HEK293T (cell line): ENCODE measurements around the gene PDGFRB.

Experiments
- CTCF ChIA-PET: fragments of 350-600 bp; formaldehyde crosslinking; extraction: SDS; loops from one replicate; lab custom pipeline; 2021; ENCODE audit warnings: antibody characterized with exemption, inconsistent platforms; lab: Yijun Ruan, JAX
- POLR2A ChIA-PET: fragments of 350-600 bp; formaldehyde crosslinking; extraction: SDS; loops from one replicate; lab custom pipeline; 2020; ENCODE audit warnings: antibody characterized with exemption, inconsistent platforms; lab: Yijun Ruan, JAX
- DNase-seq: peaks from one replicate; pipeline ENCODE4 v3.0.0; 2012; ENCODE audit warnings: mixed read lengths; ENCODE audit errors: extremely low spot score
- ARNT ChIP-seq: fragments of 450-650 bp; IDR thresholded peaks from 2 replicates; pipeline ENCODE4 v1.6.1; 2017; ENCODE audit warnings: mild to moderate bottlenecking
- BHLHE40 ChIP-seq: fragments of 450-650 bp; IDR thresholded peaks from 2 replicates; pipeline ENCODE4 v1.6.1; 2016; ENCODE audit warnings: mild to moderate bottlenecking, moderate library complexity, borderline replicate concordance
- CTBP1 ChIP-seq: fragments of 450-650 bp; IDR thresholded peaks from 2 replicates; pipeline ENCODE4 v1.6.1; 2016; ENCODE audit warnings: borderline replicate concordance
- ELF4 ChIP-seq: fragments of 450-650 bp; IDR thresholded peaks from 2 replicates; pipeline ENCODE4 v1.6.1; 2017; ENCODE audit warnings: antibody characterized with exemption
- FOXA1 ChIP-seq: fragments of 450-650 bp; IDR thresholded peaks from 2 replicates; pipeline ENCODE4 v1.6.1; 2016; ENCODE audit warnings: mild to moderate bottlenecking
- FOXK2 ChIP-seq: fragments of 450-650 bp; IDR thresholded peaks from 2 replicates; pipeline ENCODE4 v1.6.1; 2016; ENCODE audit warnings: mild to moderate bottlenecking
- FOXM1 ChIP-seq: fragments of 450-650 bp; IDR thresholded peaks from 2 replicates; pipeline ENCODE4 v1.6.1; 2017; ENCODE audit warnings: mild to moderate bottlenecking, borderline replicate concordance
- HDGF ChIP-seq: fragments of 450-650 bp; IDR thresholded peaks from 2 replicates; pipeline ENCODE4 v1.6.1; 2017; ENCODE audit warnings: antibody characterized with exemption, borderline replicate concordance
- L3MBTL2 ChIP-seq: fragments of 450-650 bp; conservative IDR thresholded peaks from 2 replicates; pipeline ENCODE4 v1.6.1; 2016; ENCODE audit warnings: mild to moderate bottlenecking
- LEF1 ChIP-seq: fragments of 450-650 bp; IDR thresholded peaks from 2 replicates; pipeline ENCODE4 v1.6.1; 2017; ENCODE audit warnings: mild to moderate bottlenecking, borderline replicate concordance
- NFRKB ChIP-seq: fragments of 450-650 bp; IDR thresholded peaks from 2 replicates; pipeline ENCODE4 v1.6.1; 2016; ENCODE audit warnings: mild to moderate bottlenecking, moderate library complexity
- PKNOX1 ChIP-seq: fragments of 450-650 bp; IDR thresholded peaks from 2 replicates; pipeline ENCODE4 v1.6.1; 2016
- SP1 ChIP-seq: fragments of 450-650 bp; IDR thresholded peaks from 2 replicates; pipeline ENCODE4 v1.6.1; 2017
- SUZ12 ChIP-seq: fragments of 450-650 bp; IDR thresholded peaks from 2 replicates; pipeline ENCODE4 v1.6.1; 2016; ENCODE audit warnings: mild to moderate bottlenecking
- TARDBP ChIP-seq: fragments of 450-650 bp; IDR thresholded peaks from 2 replicates; pipeline ENCODE4 v1.6.1; 2016
- ZNF384 ChIP-seq: fragments of 450-650 bp; IDR thresholded peaks from 2 replicates; pipeline ENCODE4 v1.6.1; 2016

PDGFRB gene

GRCh38 chr5:150138551-150139265, 16.9 kb downstream of the PDGFRB start:
- TF ChIP-seq FOXM1 = no peak
- TF ChIP-seq FOXA1 = no peak
- no peak for TF ChIP-seq LEF1
- TF ChIP-seq CTBP1 = no peak
- no peak for TF ChIP-seq NFRKB
- no peak for TF ChIP-seq BHLHE40
- no peak for TF ChIP-seq FOXK2
- TF ChIP-seq PKNOX1 = no peak
- no peak for TF ChIP-seq ARNT
- no peak for TF ChIP-seq SP1
- no peak for TF ChIP-seq L3MBTL2
- no peak for TF ChIP-seq TARDBP
- no peak for TF ChIP-seq ELF4
- TF ChIP-seq ZNF384 = no peak
- no peak for TF ChIP-seq HDGF
- TF ChIP-seq SUZ12 = no peak
- ChIA-PET POLR2A (no interaction called here), CTCF (no interaction called here)
- no peak for DNase-seq

GRCh38 chr5:150137997-150138396, 17.6 kb downstream of the PDGFRB start:
- POLR2A ChIA-PET = no interaction called here
- CTCF ChIA-PET = no interaction called here
- no peak for DNase-seq
- TF ChIP-seq TARDBP (no peak), SP1 (no peak), BHLHE40 (no peak)

GRCh38 chr5:150137168-150137957, 18.3 kb downstream of the PDGFRB start:
- POLR2A ChIA-PET = interaction anchor here (0.9 kb wide), 1 partner anchor 25 kb away, joined by 3 read pairs; no protein-coding TSS in a partner anchor
- TF ChIP-seq TARDBP (no peak), ELF4 (no peak), BHLHE40 (no peak), FOXK2 (no peak), L3MBTL2 (no peak), PKNOX1 (no peak), NFRKB (no peak)
- CTCF ChIA-PET = interaction anchor here (1.1 kb wide), 1 partner anchor 20 kb away, joined by 3 read pairs; no protein-coding TSS in a partner anchor
- DNase-seq = no peak

- TF ChIP-seq FOXM1 (no peak), BHLHE40 (no peak), HDGF (no peak), CTBP1 (no peak), NFRKB (no peak), TARDBP (no peak), ELF4 (no peak), ARNT (no peak), FOXA1 (no peak), ZNF384 (no peak), SUZ12 (no peak), LEF1 (no peak), SP1 (no peak), PKNOX1 (no peak), L3MBTL2 (no peak), FOXK2 (no peak)
- CTCF ChIA-PET = interaction anchor here (1.1 to 2.1 kb wide), 2 partner anchors 21 to 78 kb away, joined by 3 to 5 read pairs; no protein-coding TSS in a partner anchor
- no peak for DNase-seq
- POLR2A ChIA-PET = interaction anchor here (0.9 kb wide), 1 partner anchor 26 kb away, joined by 3 read pairs; no protein-coding TSS in a partner anchor
These were observed 19.1 kb downstream of the PDGFRB start for GRCh38 chr5:150136305-150137167.

- no peak for DNase-seq
- no peak for TF ChIP-seq HDGF
- TF ChIP-seq ELF4 = no peak
- TF ChIP-seq ZNF384 = no peak
- TF ChIP-seq FOXM1 = no peak
- TF ChIP-seq L3MBTL2 = no peak
- TF ChIP-seq SUZ12 = no peak
- TF ChIP-seq LEF1 = no peak
- no peak for TF ChIP-seq FOXK2
- TF ChIP-seq BHLHE40 = no peak
- TF ChIP-seq NFRKB = no peak
- TF ChIP-seq FOXA1 = no peak
- no peak for TF ChIP-seq CTBP1
- no peak for TF ChIP-seq PKNOX1
- TF ChIP-seq ARNT = no peak
- ChIA-PET POLR2A (no interaction called here), CTCF (interaction anchor here (1.1 to 2.1 kb wide), 2 partner anchors 14 to 79 kb away, joined by 4 to 5 read pairs; no protein-coding TSS in a partner anchor)
These were observed 19.9 kb downstream of the PDGFRB start for GRCh38 chr5:150135557-150136304.
